Activated T-cell treated with anti-CD3 and anti-CD28 coated beads, Interleukin-2, amount 50 U/mL, for 4 hours (primary cell): ENCODE results near the gene WRAP73. TPM values are rescaled to one million over a fixed set of nuclear protein-coding genes. Genes with fewer than 3 reads are reported as not detected.

Source experiments
- ATAC-seq, 2 donors: fragments of 200-7000 bp; cut with Tn5 transposase; one replicate each; pipeline ENCODE4 v1.10.0; 2021
- DNase-seq: peaks from one replicate; pipeline ENCODE4 v3.0.0-alpha.2; 2020
- H3K27me3 Mint-ChIP-seq: one replicate; pipeline ENCODE4 v1.8.0; 2021; ENCODE audit warnings: low read depth, mixed read lengths
- H3K36me3 Mint-ChIP-seq: one replicate; pipeline ENCODE4 v1.8.0; 2022; ENCODE audit warnings: mixed read lengths; ENCODE audit not compliant: insufficient read depth
- H3K4me1 Mint-ChIP-seq: one replicate; pipeline ENCODE4 v1.8.0; 2021; ENCODE audit warnings: low read depth, mixed read lengths
- H3K4me3 Mint-ChIP-seq: one replicate; pipeline ENCODE4 v1.8.0; 2021; ENCODE audit warnings: mild to moderate bottlenecking, moderate library complexity, mixed read lengths
- H3K9me3 Mint-ChIP-seq: one replicate; pipeline ENCODE4 v1.8.0; 2021; ENCODE audit warnings: mixed read lengths
- total RNA-seq, 3 donors: library from RNA; stranded (reverse); gene quantifications; one replicate each; pipeline ENCODE4 v1.2.1, GENCODE V29; 2021

The WRAP73 gene
- total RNA-seq, 3 donors from 2014 or later: 32.7 to 36.3 (median 34.5) TPM

GRCh38 chr1:3638676-3639075, 11.2 kb downstream of the WRAP73 start:
- Mint-ChIP-seq H3K4me3 (no peak overlapping the region), H3K36me3 (peaks cover 36% of the 10 kb centered on the region), H3K4me1 (no peaks in the 10 kb centered on the region), H3K27me3 (no peaks in the 10 kb centered on the region), H3K9me3 (no peaks in the 10 kb centered on the region)
- no peak for DNase-seq
- no peak for ATAC-seq

DNA sequence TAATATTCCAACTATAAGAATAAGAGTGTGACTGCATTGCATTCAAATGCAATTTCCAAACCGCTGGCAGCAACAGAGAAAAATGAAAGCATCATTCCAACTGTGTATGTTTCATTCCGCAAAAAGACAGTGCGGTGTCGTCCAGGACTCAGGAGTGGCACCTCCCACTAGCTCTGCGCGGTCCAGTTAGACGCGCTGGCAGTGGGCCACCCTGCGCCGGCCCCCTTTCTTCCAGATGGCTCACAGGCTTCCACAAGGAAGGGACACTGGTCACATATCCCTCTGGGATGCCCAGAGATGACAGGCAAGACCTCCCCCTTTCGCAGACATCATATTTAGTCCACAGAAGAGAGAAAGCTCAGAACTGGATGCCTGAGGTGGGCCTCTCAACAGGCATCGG, 11.9 kb downstream of the WRAP73 start:
- no peak for ATAC-seq
- Mint-ChIP-seq H3K4me3 (no peak overlapping the region), H3K36me3 (peaks cover 38% of the 10 kb centered on the region), H3K4me1 (no peaks in the 10 kb centered on the region), H3K9me3 (no peaks in the 10 kb centered on the region), H3K27me3 (no peaks in the 10 kb centered on the region)
- DNase-seq: no peak

DNA sequence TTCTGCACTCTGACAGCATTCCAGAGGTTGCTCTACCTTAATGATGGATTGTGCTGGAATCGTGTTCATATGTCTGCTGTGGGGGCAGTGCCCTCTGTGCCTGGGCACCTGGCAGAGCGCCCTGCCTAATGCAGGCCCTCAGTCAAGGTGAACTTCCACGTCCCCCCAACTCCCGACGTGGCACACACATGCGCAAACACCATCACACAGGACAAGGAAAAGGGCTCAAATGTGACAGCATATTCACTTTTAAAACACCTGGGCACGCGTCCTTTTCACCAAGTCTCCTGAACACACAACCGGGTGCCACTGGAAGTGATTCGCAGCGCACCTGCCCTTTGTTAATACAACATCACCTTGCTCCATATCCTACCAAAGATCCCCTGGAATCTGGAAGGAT, 13.4 kb downstream of the WRAP73 start:
- Mint-ChIP-seq H3K27me3 (no peaks in the 10 kb centered on the region), H3K4me3 (no peak overlapping the region), H3K9me3 (no peaks in the 10 kb centered on the region), H3K4me1 (no peaks in the 10 kb centered on the region), H3K36me3 (peaks cover 25% of the 10 kb centered on the region)
- no peak for ATAC-seq
- no peak for DNase-seq

DNA sequence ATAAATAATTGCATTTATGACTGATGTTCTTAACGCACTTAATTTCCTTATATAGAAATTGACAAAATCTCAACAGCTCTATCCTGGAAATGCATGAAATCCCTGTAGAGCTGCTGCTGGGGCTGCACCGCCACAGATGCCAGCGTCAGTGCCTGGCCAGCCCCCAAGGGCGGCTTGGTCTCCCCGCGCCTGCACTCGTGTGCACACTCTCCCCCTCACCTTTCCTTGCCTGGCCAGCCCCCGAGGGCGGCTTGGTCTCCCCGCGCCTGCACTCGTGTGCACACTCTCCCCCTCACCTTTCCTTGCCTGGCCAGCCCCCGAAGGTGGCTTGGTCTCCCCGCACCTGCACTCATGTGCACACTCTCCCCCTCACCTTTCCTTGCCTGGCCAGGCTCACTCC, 13.8 kb downstream of the WRAP73 start:
- peaks cover 23% of the 10 kb centered on the region for H3K36me3 Mint-ChIP-seq
- ATAC-seq: no peak
- H3K4me3 Mint-ChIP-seq: no peak overlapping the region
- no peak for DNase-seq
- no peaks in the 10 kb centered on the region for H3K9me3 Mint-ChIP-seq
- no peaks in the 10 kb centered on the region for H3K4me1 Mint-ChIP-seq
- H3K27me3 Mint-ChIP-seq: no peaks in the 10 kb centered on the region

GRCh38 chr1:3634059-3634800, 15.7 kb downstream of the WRAP73 start:
- peaks cover 30% of the 10 kb centered on the region for H3K36me3 Mint-ChIP-seq
- DNase-seq: no peak
- H3K4me3 Mint-ChIP-seq: no peak overlapping the region
- H3K27me3 Mint-ChIP-seq: no peaks in the 10 kb centered on the region
- ATAC-seq: no peak
- H3K9me3 Mint-ChIP-seq: no peaks in the 10 kb centered on the region
- H3K4me1 Mint-ChIP-seq: no peaks in the 10 kb centered on the region

- Mint-ChIP-seq H3K4me1 (no peaks in the 10 kb centered on the region), H3K27me3 (no peaks in the 10 kb centered on the region), H3K9me3 (no peaks in the 10 kb centered on the region), H3K4me3 (no peak overlapping the region), H3K36me3 (peaks cover 31% of the 10 kb centered on the region)
- DNase-seq (no peak), ATAC-seq (no peak)
These were observed 16.4 kb downstream of the WRAP73 start for GRCh38 chr1:3633344-3634058.

- Mint-ChIP-seq H3K27me3 (no peaks in the 10 kb centered on the region), H3K36me3 (peaks cover 28% of the 10 kb centered on the region), H3K4me1 (no peaks in the 10 kb centered on the region), H3K4me3 (no peak overlapping the region), H3K9me3 (no peaks in the 10 kb centered on the region)
- DNase-seq (no peak), ATAC-seq (no peak)
These were observed 17.1 kb downstream of the WRAP73 start for GRCh38 chr1:3632716-3633343.

- H3K4me3 Mint-ChIP-seq: no peak overlapping the region
- DNase-seq: no peak
- peaks cover 28% of the 10 kb centered on the region for H3K36me3 Mint-ChIP-seq
- H3K9me3 Mint-ChIP-seq: no peaks in the 10 kb centered on the region
- H3K4me1 Mint-ChIP-seq: no peaks in the 10 kb centered on the region
- no peak for ATAC-seq
- no peaks in the 10 kb centered on the region for H3K27me3 Mint-ChIP-seq
These were observed 17.6 kb downstream of the WRAP73 start for GRCh38 chr1:3632298-3632697.

GRCh38 chr1:3631320-3632260, 18.3 kb downstream of the WRAP73 start:
- H3K4me3 Mint-ChIP-seq: no peak overlapping the region
- DNase-seq: no peak
- ATAC-seq: no peak
- no peaks in the 10 kb centered on the region for H3K9me3 Mint-ChIP-seq
- no peaks in the 10 kb centered on the region for H3K4me1 Mint-ChIP-seq
- peaks cover 23% of the 10 kb centered on the region for H3K36me3 Mint-ChIP-seq
- no peaks in the 10 kb centered on the region for H3K27me3 Mint-ChIP-seq

- no peak for DNase-seq
- ATAC-seq: no peak
- Mint-ChIP-seq H3K9me3 (no peaks in the 10 kb centered on the region), H3K27me3 (no peaks in the 10 kb centered on the region), H3K36me3 (peaks cover 19% of the 10 kb centered on the region), H3K4me1 (peaks cover 3% of the 10 kb centered on the region), H3K4me3 (no peak overlapping the region)
These were observed 19.0 kb downstream of the WRAP73 start for GRCh38 chr1:3630914-3631313.

DNA sequence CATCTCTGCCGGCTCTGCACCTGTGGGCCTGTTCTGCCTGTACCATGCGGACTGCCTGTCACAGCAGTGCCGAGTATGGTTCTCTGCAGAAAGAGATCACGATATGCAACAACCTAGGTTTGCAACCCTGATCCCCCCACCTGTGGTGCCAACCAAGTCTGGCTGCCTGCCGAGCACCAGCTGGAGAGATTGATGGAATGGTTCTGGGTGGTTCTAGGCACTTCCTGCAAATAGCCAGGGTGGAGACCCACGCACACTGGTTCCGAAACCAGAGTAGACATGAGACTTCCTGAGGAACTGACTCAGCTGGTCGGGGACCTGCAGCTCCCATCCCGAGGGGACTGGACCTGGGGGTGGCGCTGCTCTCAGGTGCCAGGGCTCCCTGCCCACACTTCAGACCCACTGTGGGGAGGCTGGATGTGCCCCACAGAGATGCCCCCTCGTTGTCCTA, 19.7 kb downstream of the WRAP73 start:
- Mint-ChIP-seq H3K4me1 (peaks cover 7% of the 10 kb centered on the region), H3K36me3 (peaks cover 15% of the 10 kb centered on the region), H3K9me3 (no peaks in the 10 kb centered on the region), H3K4me3 (no peak overlapping the region), H3K27me3 (no peaks in the 10 kb centered on the region)
- DNase-seq (no peak), ATAC-seq (no peak)

GRCh38 chr1:3629561-3630160, 20.2 kb downstream of the WRAP73 start:
- H3K36me3 Mint-ChIP-seq: peaks cover 14% of the 10 kb centered on the region
- ATAC-seq (no peak), DNase-seq (no peak)
- no peaks in the 10 kb centered on the region for H3K9me3 Mint-ChIP-seq
- H3K27me3 Mint-ChIP-seq: no peaks in the 10 kb centered on the region
- H3K4me3 Mint-ChIP-seq: no peak overlapping the region
- peaks cover 7% of the 10 kb centered on the region for H3K4me1 Mint-ChIP-seq

- no peaks in the 10 kb centered on the region for H3K27me3 Mint-ChIP-seq
- no peaks in the 10 kb centered on the region for H3K9me3 Mint-ChIP-seq
- ATAC-seq (no peak), DNase-seq (no peak)
- H3K36me3 Mint-ChIP-seq: peaks cover 10% of the 10 kb centered on the region
- peaks cover 16% of the 10 kb centered on the region for H3K4me1 Mint-ChIP-seq
- H3K4me3 Mint-ChIP-seq: no peak overlapping the region
These were observed 21.5 kb downstream of the WRAP73 start for GRCh38 chr1:3628445-3628844.
